ENCODE data around the gene TNNI3. TPM values are rescaled to one million over a fixed set of nuclear protein-coding genes. Genes with fewer than 3 reads are reported as not detected.

The TNNI3 gene
- total and polyA plus RNA-seq, 9 of the 15 experiments (the other 6 are each of a cell fraction or from before 2014, with no cell fraction given): 4.7 to 158 (median 42.0) TPM

DNA sequence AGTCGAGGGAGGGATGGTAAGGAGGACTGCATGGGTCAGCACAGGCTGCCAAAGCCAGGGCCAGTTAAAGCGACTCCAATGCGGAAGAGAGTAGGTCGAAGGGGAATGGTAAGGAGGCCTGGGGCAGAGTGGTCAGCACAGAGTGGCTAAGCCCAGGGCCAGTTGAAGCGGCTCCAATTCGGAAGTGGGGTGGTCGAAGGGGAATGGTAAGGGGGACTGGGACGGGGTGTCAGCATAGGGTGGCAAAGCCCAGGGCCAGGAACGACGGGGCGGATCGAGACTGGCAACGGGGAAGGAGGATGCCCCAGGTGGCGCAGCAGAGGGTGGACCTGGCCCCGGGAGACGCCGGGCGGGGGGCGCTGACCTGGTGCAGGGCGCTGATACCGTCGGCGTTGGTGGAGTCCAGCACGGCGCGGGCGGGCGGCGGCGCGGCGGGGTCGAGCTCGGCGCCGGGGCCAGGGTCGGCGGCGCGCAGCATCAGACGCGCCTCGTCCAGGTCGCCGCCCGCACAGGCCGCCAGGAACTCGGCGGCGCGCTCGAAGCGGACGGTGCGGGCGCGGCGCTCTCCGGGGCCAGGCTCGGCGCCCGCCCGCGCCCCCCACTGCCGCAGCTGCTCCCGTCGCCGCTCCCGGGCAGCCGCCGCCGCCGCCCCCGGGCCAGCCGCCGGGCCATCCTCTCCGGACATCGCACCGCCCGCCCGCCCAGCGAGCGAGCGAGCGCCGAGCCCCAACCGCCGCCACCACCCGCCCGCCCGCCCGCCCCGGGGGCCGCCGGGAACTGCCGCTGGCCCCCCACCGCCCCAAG is 40.5 kb downstream of the TNNI3 start, which contains the start of gene PPP1R12C (continued):
- TF ChIP-seq, protein P1, sequence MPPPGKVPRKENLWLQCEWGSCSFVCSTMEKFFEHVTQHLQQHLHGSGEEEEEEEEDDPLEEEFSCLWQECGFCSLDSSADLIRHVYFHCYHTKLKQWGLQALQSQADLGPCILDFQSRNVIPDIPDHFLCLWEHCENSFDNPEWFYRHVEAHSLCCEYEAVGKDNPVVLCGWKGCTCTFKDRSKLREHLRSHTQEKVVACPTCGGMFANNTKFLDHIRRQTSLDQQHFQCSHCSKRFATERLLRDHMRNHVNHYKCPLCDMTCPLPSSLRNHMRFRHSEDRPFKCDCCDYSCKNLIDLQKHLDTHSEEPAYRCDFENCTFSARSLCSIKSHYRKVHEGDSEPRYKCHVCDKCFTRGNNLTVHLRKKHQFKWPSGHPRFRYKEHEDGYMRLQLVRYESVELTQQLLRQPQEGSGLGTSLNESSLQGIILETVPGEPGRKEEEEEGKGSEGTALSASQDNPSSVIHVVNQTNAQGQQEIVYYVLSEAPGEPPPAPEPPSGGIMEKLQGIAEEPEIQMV (tag; conservative IDR thresholded peaks at IDR 0.05; ENCODE audit: low read depth): no peak
- TF ChIP-seq JUN (IDR thresholded peaks at IDR 0.05; ENCODE audit: borderline replicate concordance, low read depth, low read length): no peak
- TF ChIP-seq JUN (CRISPR knock-in tag; IDR thresholded peaks at IDR 0.05; ENCODE audit: borderline replicate concordance): no peak
- TF ChIP-seq SIX5 (IDR thresholded peaks at IDR 0.05; ENCODE audit: borderline replicate concordance in 1 of 2, insufficient read depth in 1 of 2, low read depth in 1 of 2, low read length in 2 of 2): no peak
- peak; percentile 26 for TF ChIP-seq KDM5B (IDR thresholded peaks at IDR 0.05; ENCODE audit: insufficient replicate concordance, low read depth, low read length)
- no peak for TF ChIP-seq TCF7L2 (IDR thresholded peaks at IDR 0.05; ENCODE audit: low read depth, low read length)
- TF ChIP-seq MTA3 (IDR thresholded peaks at IDR 0.05; ENCODE audit: borderline replicate concordance): no peak
- no peak for TF ChIP-seq ZNF668 (CRISPR knock-in tag; IDR thresholded peaks at IDR 0.05)
- TF ChIP-seq ZNF589 (CRISPR knock-in tag; IDR thresholded peaks at IDR 0.05; ENCODE audit: low read depth): no peak
- TF ChIP-seq SETDB1 (IDR thresholded peaks at IDR 0.05; ENCODE audit: low read length): no peak
- TF ChIP-seq ZNF274 (IDR thresholded peaks at IDR 0.05; ENCODE audit: borderline replicate concordance, low read depth, low read length): no peak
- TF ChIP-seq, protein P2, sequence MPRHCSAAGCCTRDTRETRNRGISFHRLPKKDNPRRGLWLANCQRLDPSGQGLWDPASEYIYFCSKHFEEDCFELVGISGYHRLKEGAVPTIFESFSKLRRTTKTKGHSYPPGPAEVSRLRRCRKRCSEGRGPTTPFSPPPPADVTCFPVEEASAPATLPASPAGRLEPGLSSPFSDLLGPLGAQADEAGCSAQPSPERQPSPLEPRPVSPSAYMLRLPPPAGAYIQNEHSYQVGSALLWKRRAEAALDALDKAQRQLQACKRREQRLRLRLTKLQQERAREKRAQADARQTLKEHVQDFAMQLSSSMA (CRISPR knock-in tag; IDR thresholded peaks at IDR 0.05): no peak
- TF ChIP-seq CBFB (CRISPR knock-in tag; IDR thresholded peaks at IDR 0.05): peak; percentile 78; the same call in 1 of the 2 replicates
- TF ChIP-seq FOXP1 (CRISPR knock-in tag; IDR thresholded peaks at IDR 0.05): peak; percentile 33; the same call in 1 of the 2 replicates
- TF ChIP-seq, protein P3, sequence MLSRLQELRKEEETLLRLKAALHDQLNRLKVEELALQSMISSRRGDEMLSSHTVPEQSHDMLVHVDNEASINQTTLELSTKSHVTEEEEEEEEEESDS (CRISPR knock-in tag; IDR thresholded peaks at IDR 0.05): no peak
- TF ChIP-seq, protein P4, sequence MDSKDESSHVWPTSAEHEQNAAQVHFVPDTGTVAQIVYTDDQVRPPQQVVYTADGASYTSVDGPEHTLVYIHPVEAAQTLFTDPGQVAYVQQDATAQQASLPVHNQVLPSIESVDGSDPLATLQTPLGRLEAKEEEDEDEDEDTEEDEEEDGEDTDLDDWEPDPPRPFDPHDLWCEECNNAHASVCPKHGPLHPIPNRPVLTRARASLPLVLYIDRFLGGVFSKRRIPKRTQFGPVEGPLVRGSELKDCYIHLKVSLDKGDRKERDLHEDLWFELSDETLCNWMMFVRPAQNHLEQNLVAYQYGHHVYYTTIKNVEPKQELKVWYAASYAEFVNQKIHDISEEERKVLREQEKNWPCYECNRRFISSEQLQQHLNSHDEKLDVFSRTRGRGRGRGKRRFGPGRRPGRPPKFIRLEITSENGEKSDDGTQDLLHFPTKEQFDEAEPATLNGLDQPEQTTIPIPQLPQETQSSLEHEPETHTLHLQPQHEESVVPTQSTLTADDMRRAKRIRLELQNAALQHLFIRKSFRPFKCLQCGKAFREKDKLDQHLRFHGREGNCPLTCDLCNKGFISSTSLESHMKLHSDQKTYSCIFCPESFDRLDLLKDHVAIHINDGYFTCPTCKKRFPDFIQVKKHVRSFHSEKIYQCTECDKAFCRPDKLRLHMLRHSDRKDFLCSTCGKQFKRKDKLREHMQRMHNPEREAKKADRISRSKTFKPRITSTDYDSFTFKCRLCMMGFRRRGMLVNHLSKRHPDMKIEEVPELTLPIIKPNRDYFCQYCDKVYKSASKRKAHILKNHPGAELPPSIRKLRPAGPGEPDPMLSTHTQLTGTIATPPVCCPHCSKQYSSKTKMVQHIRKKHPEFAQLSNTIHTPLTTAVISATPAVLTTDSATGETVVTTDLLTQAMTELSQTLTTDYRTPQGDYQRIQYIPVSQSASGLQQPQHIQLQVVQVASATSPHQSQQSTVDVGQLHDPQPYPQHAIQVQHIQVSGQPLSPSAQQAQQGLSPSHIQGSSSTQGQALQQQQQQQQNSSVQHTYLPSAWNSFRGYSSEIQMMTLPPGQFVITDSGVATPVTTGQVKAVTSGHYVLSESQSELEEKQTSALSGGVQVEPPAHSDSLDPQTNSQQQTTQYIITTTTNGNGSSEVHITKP (IDR thresholded peaks at IDR 0.05; ENCODE audit: partially characterized antibody): peak; percentile 19
- no peak for TF ChIP-seq CBX5 (IDR thresholded peaks at IDR 0.05; ENCODE audit: borderline replicate concordance, low read depth)
- no peak; the same call in 1 of the 2 replicates for TF ChIP-seq SIN3B (IDR thresholded peaks at IDR 0.05; ENCODE audit: low read depth)
- TF ChIP-seq PHF20 (IDR thresholded peaks at IDR 0.05; ENCODE audit: partially characterized antibody): peak; percentile 2
- no peak for TF ChIP-seq BRD9 (IDR thresholded peaks at IDR 0.05; ENCODE audit: low read depth, partially characterized antibody)
- no peak for TF ChIP-seq MCM7 (IDR thresholded peaks at IDR 0.05)
- TF ChIP-seq JUND (IDR thresholded peaks at IDR 0.05; ENCODE audit: borderline replicate concordance, low read depth, low read length): no peak
- no peak for TF ChIP-seq JUND (tag; IDR thresholded peaks at IDR 0.05; ENCODE audit: borderline replicate concordance, low read depth, low read length)
